Transverse colon (tissue), 4 donors: ENCODE data around the gene CDKN2B-AS1. TPM values are rescaled to one million over a fixed set of nuclear protein-coding genes. Genes with fewer than 3 reads are reported as not detected.

Source experiments
- DNase-seq: peaks from one replicate; pipeline ENCODE4 v3.0.0-alpha.2; 2019
- H3K27ac ChIP-seq, 4 donors: fragments of 200-600 bp; sonication (generic); 2 replicates each; pipeline ENCODE4 v1.5.1; 2016 to 2018; ENCODE audit warnings: inconsistent platforms in 4 of 4
- H3K27me3 ChIP-seq: fragments of 200-600 bp; sonication (generic); 2 replicates; pipeline ENCODE4 v1.5.1; 2017; ENCODE audit warnings: inconsistent platforms
- H3K36me3 ChIP-seq, 4 donors: fragments of 200-600 bp; sonication (generic); 2 replicates each; pipeline ENCODE4 v1.5.1; 2017 to 2019; ENCODE audit warnings: inconsistent platforms in 4 of 4
- H3K4me1 ChIP-seq, 4 donors: fragments of 200-600 bp; sonication (generic); 2 replicates each; pipeline ENCODE4 v1.5.1; 2017 to 2020; ENCODE audit warnings: inconsistent platforms in 4 of 4
- H3K4me3 ChIP-seq, 4 donors: fragments of 200-600 bp; sonication (generic); 1 replicate in 1 of 4; 2 replicates in 3 of 4; pipeline versions ENCODE4 v1.5.1 to v1.6.1; 2017 to 2019; ENCODE audit warnings: inconsistent platforms in 4 of 4
- H3K9me3 ChIP-seq, 2 donors: fragments of 200-600 bp; sonication (generic); 2 replicates each; pipeline ENCODE4 v1.5.1; 2017 to 2019; ENCODE audit warnings: inconsistent platforms in 2 of 2
- EP300 ChIP-seq: sonication (generic); formaldehyde crosslinking; IDR thresholded peaks from one replicate; pipeline ENCODE4 v1.6.1; 2017; ENCODE audit warnings: antibody characterized with exemption, low read depth
- POLR2A ChIP-seq: fragments of 450-650 bp; IDR thresholded peaks from one replicate; pipeline ENCODE4 v1.6.1; 2016; ENCODE audit warnings: antibody characterized with exemption, mild to moderate bottlenecking, moderate library complexity
- POLR2AphosphoS5 ChIP-seq, 3 donors: sonication (generic); formaldehyde crosslinking; IDR thresholded peaks; one replicate each; pipeline ENCODE4 v1.6.1; 2016; ENCODE audit warnings: antibody characterized with exemption in 3 of 3
- WGBS, 2 donors: methylation state at CpG; one replicate each; pipeline ENCODE4 v1.1.5; 2018; ENCODE audit warnings: low coverage in 1 of 2; 5-methylcytosine and 5-hydroxymethylcytosine counted together
- in situ Hi-C, 4 donors: fragments of 200-750 bp; cut with MboI; loops; one replicate each; pipeline versions ENCODE4 v1.15.0 to v1.15.1; 2017; ENCODE audit warnings: low sequenced_read_pairs in 3 of 4, low pct_ligation_motif_present in 1 of 4, low pct_unique_long_range_greater_than_20kb in 1 of 4
- intact Hi-C: fragments of 100-400 bp; cut with DNase I; formaldehyde crosslinking; loops from one replicate; pipeline ENCODE4 v1.15.1; 2023; ENCODE audit warnings: low total_unique reads
- total RNA-seq, 4 donors: library from RNA; depleted of rRNA; stranded (reverse); fragments of >200 nt; gene quantifications; one replicate each; pipeline ENCODE4 v1.1.0, GENCODE V29; 2016
- TF ChIP-seq, protein P1 (sequence below), 5 experiments: fragments of 200-600 bp in 3 of 5; fragments of 450-650 bp in 2 of 5; sonication (generic) in 3 of 5; IDR thresholded peaks; 1 replicate in 2 of 5; 2 replicates in 3 of 5; pipeline ENCODE4 v1.5.1; 2016 to 2017; ENCODE audit warnings: antibody characterized with exemption in 5 of 5, inconsistent platforms in 3 of 5, mild to moderate bottlenecking in 2 of 5, moderate library complexity in 1 of 5

CDKN2B-AS1 gene
- total RNA-seq, 4 donors from 2014 or later: 1.00 to 152 (median 46.0) TPM

DNA sequence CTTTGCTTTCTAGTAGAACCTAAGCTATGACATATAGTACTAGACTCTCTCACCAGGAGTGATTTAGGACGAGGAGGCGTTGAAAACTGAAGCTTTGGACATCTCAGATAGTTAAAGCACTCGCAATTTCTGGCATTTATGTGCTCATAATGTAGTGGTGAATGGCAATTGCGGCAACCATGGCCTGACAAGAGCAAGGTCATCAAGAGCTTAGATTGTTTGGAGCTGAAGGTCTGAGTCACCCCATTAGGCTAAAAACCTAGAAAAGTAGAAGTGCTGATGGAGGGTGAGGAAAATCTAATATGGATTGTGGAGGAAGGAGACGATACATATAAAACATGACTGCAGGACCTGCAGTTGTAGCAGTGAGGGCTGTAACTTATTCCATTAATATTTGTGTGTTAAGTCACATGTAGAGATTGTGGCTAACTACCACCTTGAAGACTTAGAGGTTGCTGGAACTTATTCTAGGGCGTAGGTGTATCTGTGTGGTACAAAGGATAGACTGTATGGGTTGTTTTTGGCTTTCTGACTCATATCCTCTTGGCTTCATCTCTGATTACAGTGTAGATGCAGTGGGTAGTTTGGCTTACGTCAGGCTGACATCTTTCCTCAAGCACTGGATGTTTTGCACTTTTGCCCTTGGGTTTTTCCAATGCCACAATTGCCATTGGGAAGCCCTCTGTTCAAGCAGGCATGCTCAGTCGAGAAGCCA lies 153.4 kb downstream of the CDKN2B-AS1 start:
- H3K4me1 ChIP-seq: no peaks in the 10 kb centered on the region
- no peak for DNase-seq
- no peaks in the 10 kb centered on the region for H3K9me3 ChIP-seq
- H3K4me3 ChIP-seq: no peak overlapping the region
- peaks cover 9% of the 10 kb centered on the region for H3K27me3 ChIP-seq
- in situ Hi-C loops: loop anchor here in 1 of 4 donors (25.0 kb wide), 1 partner anchor 336 kb away; the partner anchor contains the start of gene MTAP
- WGBS, 2 donors: 34 to 71% methylated on average over 4 to 8 of the region's 8 CpGs
- H3K27ac ChIP-seq: no peak overlapping the region
- intact Hi-C loops: no loop called here
- H3K36me3 ChIP-seq: no peaks in the 10 kb centered on the region
- TF ChIP-seq POLR2A: no peak

DNA sequence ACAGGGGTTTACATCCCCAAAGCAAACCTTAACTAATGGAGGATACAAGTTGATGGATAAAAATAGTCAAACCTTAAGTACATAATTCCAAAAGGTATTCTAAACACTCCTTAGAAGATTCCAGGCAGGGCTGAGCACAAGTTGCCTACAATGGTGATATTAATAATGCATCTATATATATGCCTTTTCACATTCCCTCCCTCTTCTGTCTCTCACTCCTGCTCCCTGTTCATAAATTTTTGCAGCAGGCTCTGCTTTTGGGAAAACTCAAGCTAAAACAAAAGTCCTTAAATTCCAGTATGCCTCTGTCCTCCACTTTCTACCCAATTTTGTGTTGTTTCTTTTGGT lies 153.9 kb downstream of the CDKN2B-AS1 start:
- intact Hi-C loops: no loop called here
- DNase-seq: no peak
- H3K4me3 ChIP-seq: no peak overlapping the region
- peaks cover 9% of the 10 kb centered on the region for H3K27me3 ChIP-seq
- TF ChIP-seq POLR2A: no peak
- no peak for TF ChIP-seq EP300
- TF ChIP-seq, protein P1, sequence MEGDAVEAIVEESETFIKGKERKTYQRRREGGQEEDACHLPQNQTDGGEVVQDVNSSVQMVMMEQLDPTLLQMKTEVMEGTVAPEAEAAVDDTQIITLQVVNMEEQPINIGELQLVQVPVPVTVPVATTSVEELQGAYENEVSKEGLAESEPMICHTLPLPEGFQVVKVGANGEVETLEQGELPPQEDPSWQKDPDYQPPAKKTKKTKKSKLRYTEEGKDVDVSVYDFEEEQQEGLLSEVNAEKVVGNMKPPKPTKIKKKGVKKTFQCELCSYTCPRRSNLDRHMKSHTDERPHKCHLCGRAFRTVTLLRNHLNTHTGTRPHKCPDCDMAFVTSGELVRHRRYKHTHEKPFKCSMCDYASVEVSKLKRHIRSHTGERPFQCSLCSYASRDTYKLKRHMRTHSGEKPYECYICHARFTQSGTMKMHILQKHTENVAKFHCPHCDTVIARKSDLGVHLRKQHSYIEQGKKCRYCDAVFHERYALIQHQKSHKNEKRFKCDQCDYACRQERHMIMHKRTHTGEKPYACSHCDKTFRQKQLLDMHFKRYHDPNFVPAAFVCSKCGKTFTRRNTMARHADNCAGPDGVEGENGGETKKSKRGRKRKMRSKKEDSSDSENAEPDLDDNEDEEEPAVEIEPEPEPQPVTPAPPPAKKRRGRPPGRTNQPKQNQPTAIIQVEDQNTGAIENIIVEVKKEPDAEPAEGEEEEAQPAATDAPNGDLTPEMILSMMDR (IDR thresholded peaks at IDR 0.05): no peak
- TF ChIP-seq POLR2AphosphoS5 (IDR thresholded peaks at IDR 0.05): no peak
- no peak overlapping the region for H3K27ac ChIP-seq
- no peaks in the 10 kb centered on the region for H3K4me1 ChIP-seq
- no peaks in the 10 kb centered on the region for H3K36me3 ChIP-seq
- no peaks in the 10 kb centered on the region for H3K9me3 ChIP-seq
- in situ Hi-C loops: loop anchor here in 1 of 4 donors (25.0 kb wide), 1 partner anchor 336 kb away; the partner anchor contains the start of gene MTAP

DNA sequence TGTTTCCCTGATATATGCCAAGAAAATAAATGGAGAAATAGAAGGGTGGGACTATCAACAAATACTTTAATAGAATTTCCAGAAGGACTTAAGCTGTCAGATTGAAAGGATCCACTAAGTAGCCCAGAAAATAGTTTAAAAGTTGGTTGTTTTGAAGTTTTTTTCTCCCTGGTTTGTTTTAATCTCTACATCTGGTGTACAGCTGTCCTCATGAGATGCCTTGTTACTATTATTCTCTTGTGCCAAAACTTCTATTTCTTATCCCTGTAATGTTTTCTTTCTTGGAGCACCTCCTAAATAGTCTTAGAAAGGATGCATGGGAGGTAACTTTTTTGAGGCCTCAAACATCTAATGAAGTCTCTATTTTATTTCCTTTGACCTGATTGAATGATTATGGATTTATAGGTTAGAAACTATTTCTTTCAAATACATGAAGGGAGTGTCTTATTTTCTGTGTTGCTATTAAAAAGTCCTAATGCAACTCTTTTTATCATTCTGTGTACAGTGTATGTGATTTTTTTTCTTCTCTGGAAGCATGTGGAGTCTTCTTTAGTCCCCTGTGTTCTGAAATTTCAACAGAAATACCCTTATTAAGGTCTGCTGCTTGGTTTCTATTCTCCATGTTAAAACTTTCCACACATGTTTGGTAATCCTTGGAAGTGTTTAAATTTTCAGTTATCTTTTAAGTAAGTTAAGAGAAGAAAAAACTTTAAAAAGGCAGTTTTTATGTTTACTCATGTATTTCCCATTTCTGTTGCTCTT lies 154.5 kb downstream of the CDKN2B-AS1 start:
- H3K27me3 ChIP-seq: peaks cover 9% of the 10 kb centered on the region
- TF ChIP-seq POLR2AphosphoS5 (IDR thresholded peaks at IDR 0.05): no peak
- TF ChIP-seq EP300: no peak
- TF ChIP-seq POLR2A: no peak
- TF ChIP-seq, protein P1 (IDR thresholded peaks at IDR 0.05): no peak
- in situ Hi-C loops: loop anchor here in 1 of 4 donors (25.0 kb wide), 1 partner anchor 337 kb away; the partner anchor contains the start of gene MTAP
- no peak for DNase-seq
- H3K36me3 ChIP-seq: no peaks in the 10 kb centered on the region
- H3K4me3 ChIP-seq: no peak overlapping the region
- intact Hi-C loops: no loop called here
- H3K4me1 ChIP-seq: no peaks in the 10 kb centered on the region
- no peak overlapping the region for H3K27ac ChIP-seq
- H3K9me3 ChIP-seq: no peaks in the 10 kb centered on the region

DNA sequence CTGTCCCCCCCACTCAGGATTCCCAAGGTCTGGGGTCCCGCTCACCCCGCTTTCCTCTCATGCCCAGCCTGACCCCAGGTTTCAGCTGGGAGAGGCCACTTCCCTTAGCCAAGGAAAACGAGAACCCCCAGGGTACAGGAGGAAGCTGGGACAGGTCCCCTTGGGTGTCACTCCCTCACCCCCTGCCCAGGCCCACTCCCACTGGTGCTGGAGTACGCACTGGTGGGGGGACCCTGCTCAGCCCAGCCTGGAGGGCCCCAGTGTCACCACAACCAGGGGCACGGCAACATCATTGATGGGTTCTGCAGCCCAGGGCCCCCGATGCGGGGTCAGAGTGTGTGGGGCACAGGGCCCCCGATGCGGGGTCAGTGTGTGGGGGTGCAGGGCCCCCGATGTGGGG lies 159.5 kb downstream of the CDKN2B-AS1 start:
- WGBS, 2 donors: 90 to 100% methylated on average over 2 to 5 of the region's 10 CpGs
- Histone ChIP-seq H3K36me3 (no peaks in the 10 kb centered on the region), H3K27ac (no peak overlapping the region), H3K9me3 (no peaks in the 10 kb centered on the region), H3K4me1 (peaks cover 0 to 18% (median 3%) of the 10 kb centered on the region in 4 donors), H3K4me3 (no peak overlapping the region), H3K27me3 (peaks cover 6% of the 10 kb centered on the region)
- in situ Hi-C loops (no loop called here), intact Hi-C loops (no loop called here)
- no peak for DNase-seq
- TF ChIP-seq, protein P1 (IDR thresholded peaks at IDR 0.05): no peak
- TF ChIP-seq EP300: no peak
- TF ChIP-seq POLR2A: no peak
- no peak for TF ChIP-seq POLR2AphosphoS5 (IDR thresholded peaks at IDR 0.05)
